Type B pancreatic cell (in vitro differentiated cells): ENCODE results near the gene CYB5R3. TPM values are rescaled to one million over a fixed set of nuclear protein-coding genes. Genes with fewer than 3 reads are reported as not detected.
A peak's percentile ranks its signal among the peaks of the same experiment; 100 is the strongest.
"Not testable (repeated sequence)": the region's sequence is repeated elsewhere in the genome, so short reads cannot be mapped to it uniquely, and the experiment has no call there.

Experiments used
- DNase-seq: peaks from one replicate; pipeline ENCODE4 v3.0.0; 2021; ENCODE audit warnings: mixed read lengths; ENCODE audit not compliant: unreplicated experiment; ENCODE audit errors: extremely low spot score
- H3K27ac Mint-ChIP-seq: 2 replicates; pipeline ENCODE4 v1.8.0; 2021; ENCODE audit warnings: mild to moderate bottlenecking, mixed read lengths
- H3K27me3 Mint-ChIP-seq: 2 replicates; pipeline ENCODE4 v1.8.0; 2021; ENCODE audit warnings: mixed read lengths
- H3K36me3 Mint-ChIP-seq: 2 replicates; pipeline ENCODE4 v1.8.0; 2021; ENCODE audit warnings: mixed read lengths
- H3K4me1 Mint-ChIP-seq: one replicate; pipeline ENCODE4 v1.8.0; 2021; ENCODE audit warnings: mixed read lengths; ENCODE audit not compliant: unreplicated experiment
- H3K4me3 Mint-ChIP-seq: 2 replicates; pipeline ENCODE4 v1.8.0; 2021; ENCODE audit warnings: mild to moderate bottlenecking, mixed read lengths
- H3K9me3 Mint-ChIP-seq: 2 replicates; pipeline ENCODE4 v1.8.0; 2021; ENCODE audit warnings: mixed read lengths
- total RNA-seq: library from RNA; stranded (reverse); gene quantifications from 2 replicates; pipeline ENCODE4 v1.2.1, GENCODE V29; 2021; ENCODE audit warnings: low replicate concordance
- TF ChIP-seq, protein P1 (sequence below): fragments of 200-600 bp; sonication (generic); conservative IDR thresholded peaks from 2 replicates; pipeline ENCODE4 v1.5.0; 2021; ENCODE audit warnings: antibody characterized with exemption, mild to moderate bottlenecking

CYB5R3 gene
- total RNA-seq, 1 donor from 2014 or later: 102 TPM

DNA sequence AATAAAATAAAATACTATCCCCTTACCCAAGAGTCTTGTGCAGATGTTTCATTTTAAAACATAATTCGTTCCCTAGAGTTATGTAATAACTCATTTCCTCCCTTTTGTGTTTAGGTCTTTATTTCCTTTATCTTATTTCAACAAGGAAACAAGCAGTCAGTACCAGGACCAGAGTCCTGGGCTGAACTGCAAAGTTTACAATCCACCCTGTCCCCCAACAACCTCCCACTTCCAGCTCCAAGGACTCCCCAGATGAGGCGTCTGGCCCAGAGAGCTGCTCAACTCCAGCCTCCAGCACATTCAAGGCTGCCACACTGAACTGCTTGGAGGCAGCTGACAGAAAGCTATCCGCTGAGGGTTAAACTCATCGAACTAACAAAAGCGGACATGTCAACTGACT is 39.0 kb downstream of the CYB5R3 start:
- Mint-ChIP-seq H3K9me3 (no peaks in the 10 kb centered on the region), H3K27ac (peak overlapping the region; percentile 83), H3K4me1 (peaks cover 38% of the 10 kb centered on the region), H3K27me3 (no peaks in the 10 kb centered on the region), H3K36me3 (peaks cover 18% of the 10 kb centered on the region), H3K4me3 (peak overlapping the region; percentile 44)
- TF ChIP-seq, protein P1, sequence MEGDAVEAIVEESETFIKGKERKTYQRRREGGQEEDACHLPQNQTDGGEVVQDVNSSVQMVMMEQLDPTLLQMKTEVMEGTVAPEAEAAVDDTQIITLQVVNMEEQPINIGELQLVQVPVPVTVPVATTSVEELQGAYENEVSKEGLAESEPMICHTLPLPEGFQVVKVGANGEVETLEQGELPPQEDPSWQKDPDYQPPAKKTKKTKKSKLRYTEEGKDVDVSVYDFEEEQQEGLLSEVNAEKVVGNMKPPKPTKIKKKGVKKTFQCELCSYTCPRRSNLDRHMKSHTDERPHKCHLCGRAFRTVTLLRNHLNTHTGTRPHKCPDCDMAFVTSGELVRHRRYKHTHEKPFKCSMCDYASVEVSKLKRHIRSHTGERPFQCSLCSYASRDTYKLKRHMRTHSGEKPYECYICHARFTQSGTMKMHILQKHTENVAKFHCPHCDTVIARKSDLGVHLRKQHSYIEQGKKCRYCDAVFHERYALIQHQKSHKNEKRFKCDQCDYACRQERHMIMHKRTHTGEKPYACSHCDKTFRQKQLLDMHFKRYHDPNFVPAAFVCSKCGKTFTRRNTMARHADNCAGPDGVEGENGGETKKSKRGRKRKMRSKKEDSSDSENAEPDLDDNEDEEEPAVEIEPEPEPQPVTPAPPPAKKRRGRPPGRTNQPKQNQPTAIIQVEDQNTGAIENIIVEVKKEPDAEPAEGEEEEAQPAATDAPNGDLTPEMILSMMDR: no peak
- no peak for DNase-seq

DNA sequence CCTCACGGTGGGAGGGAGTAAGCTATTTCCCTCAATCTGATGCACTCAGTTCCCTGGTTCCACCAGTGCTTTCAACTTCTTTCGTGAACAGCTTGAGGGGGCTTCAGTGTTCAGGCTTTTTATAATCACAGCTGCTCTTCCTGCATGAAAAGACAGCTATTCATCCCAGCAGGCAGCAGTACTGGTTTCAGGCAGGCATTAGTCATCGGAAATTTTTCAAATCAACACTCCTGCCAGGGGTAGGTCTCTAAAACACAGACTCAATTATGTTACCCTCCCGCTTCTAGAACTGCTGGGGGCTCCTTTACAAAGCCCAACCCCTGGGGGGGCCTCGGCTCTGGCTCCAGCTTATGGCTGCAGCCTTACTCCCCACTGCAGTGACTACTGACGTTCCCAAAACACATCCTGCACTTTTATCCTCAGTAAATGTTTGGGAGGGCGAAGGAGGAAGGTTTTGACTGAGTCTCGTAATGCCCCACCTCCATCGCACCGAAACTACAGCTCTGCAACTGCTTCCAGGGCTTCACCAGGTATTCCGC is 40.3 kb downstream of the CYB5R3 start:
- H3K27me3 Mint-ChIP-seq: no peaks in the 10 kb centered on the region
- TF ChIP-seq, protein P1: no peak
- H3K36me3 Mint-ChIP-seq: peaks cover 18% of the 10 kb centered on the region
- no peaks in the 10 kb centered on the region for H3K9me3 Mint-ChIP-seq
- peak overlapping the region; percentile 74 for H3K4me3 Mint-ChIP-seq
- peaks cover 35% of the 10 kb centered on the region for H3K4me1 Mint-ChIP-seq
- no peak for DNase-seq
- peak overlapping the region; percentile 83 for H3K27ac Mint-ChIP-seq

DNA sequence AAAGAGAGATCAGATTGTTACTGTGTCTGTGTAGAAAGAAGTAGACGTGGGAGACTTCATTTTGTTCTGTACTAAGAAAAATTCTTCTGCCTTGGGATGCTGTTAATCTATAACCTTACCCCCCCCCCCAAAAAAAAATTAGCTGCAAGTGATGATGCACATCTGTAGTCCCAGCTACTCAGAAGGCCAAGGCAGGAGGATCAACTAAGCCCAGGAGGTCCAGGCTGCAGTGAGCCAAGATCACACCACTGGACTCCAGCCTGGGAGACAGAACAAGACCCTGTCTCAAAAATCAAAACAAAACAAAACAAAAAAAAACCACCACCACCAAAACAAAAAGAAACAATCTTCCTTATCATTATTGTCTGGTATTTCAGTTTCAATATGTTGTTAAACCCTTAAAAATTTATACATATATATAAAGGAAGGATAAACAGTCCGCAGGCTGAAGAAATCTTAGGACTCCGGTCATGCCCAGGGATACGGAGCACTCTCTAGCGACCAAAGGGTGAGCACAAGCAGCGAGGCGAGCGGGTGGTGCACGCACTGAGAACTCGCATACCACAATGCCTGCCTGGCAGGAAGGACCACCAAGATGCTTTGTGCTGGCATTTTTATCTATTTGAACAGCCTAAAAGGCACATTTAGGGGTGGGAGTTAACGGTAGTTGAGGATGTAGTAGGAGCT is 40.9 kb downstream of the CYB5R3 start:
- peaks cover 20% of the 10 kb centered on the region for H3K36me3 Mint-ChIP-seq
- H3K4me1 Mint-ChIP-seq: peaks cover 32% of the 10 kb centered on the region
- no peaks in the 10 kb centered on the region for H3K9me3 Mint-ChIP-seq
- H3K4me3 Mint-ChIP-seq: peak overlapping the region; percentile 74
- TF ChIP-seq, protein P1: no peak
- no peaks in the 10 kb centered on the region for H3K27me3 Mint-ChIP-seq
- no peak for DNase-seq
- peak overlapping the region; percentile 83 for H3K27ac Mint-ChIP-seq

DNA sequence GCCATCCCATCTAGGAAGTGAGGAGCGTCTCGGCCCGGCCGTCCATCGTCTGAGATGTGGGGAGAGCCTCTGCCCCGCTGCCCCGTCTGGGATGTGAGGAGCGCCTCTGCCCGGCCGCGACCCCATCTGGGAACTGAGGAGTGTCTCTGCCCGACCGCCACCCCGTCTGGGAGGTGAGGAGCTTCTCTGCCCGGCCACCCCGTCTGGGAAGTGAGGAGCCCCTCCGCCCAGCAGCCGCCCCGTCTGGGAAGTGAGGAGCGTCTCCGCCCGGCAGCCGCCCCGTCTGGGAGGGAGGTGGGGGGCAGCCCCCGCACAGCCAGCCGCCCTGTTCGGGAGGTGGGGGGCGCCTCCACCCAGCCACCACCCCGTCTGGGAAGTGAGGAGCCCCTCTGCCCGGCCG is 41.6 kb downstream of the CYB5R3 start:
- not testable (repeated sequence) for H3K9me3 Mint-ChIP-seq, H3K4me3 Mint-ChIP-seq, H3K27ac Mint-ChIP-seq, DNase-seq, H3K27me3 Mint-ChIP-seq
- Mint-ChIP-seq H3K4me1 (peaks cover 26% of the 10 kb centered on the region), H3K36me3 (peaks cover 21% of the 10 kb centered on the region)

DNA sequence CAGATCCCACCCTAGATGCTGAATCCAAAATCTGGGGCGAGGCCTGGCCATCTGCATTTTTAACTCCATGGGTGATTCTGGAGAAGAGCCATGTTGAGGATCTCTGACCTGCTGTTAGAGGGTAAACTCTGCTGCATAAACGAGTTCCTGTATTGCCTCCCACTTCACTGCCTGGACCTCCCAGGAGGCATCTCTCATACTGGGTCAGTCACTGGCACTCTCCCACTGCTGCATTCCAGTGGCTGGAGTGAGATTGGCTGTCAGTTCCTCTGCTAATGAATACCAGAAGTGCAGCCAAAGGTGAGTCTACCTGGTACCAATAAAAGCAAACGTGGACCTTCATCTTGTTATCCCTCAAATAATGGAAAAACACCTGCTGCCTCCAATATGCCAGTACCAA is 44.8 kb downstream of the CYB5R3 start:
- DNase-seq: no peak
- Mint-ChIP-seq H3K4me3 (no peak overlapping the region), H3K4me1 (peaks cover 15% of the 10 kb centered on the region), H3K27me3 (no peaks in the 10 kb centered on the region), H3K9me3 (no peaks in the 10 kb centered on the region), H3K27ac (no peak overlapping the region), H3K36me3 (peaks cover 29% of the 10 kb centered on the region)
- TF ChIP-seq, protein P1: no peak

DNA sequence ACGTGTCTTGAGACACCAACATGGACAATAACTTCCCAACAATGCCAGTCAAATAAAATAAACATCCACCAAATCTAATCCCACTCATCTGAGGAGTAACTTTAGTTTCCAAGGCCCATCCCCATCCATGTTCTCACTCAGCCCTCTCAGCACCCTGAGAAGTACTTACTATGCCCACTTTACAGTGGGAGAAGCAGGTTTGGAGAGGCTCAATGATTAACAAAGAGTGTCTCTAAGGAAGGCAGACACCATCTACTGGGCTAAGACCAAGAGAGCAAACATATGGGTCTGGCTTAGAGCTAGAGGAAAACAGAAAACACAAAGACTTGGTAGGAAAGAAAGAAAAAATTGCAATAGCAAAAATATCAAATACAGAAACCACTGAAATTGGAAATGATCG is 45.8 kb downstream of the CYB5R3 start:
- Mint-ChIP-seq H3K4me1 (peaks cover 5% of the 10 kb centered on the region), H3K9me3 (no peaks in the 10 kb centered on the region), H3K4me3 (no peak overlapping the region), H3K36me3 (peaks cover 31% of the 10 kb centered on the region), H3K27ac (peak overlapping the region; percentile 42), H3K27me3 (no peaks in the 10 kb centered on the region)
- DNase-seq: no peak
- TF ChIP-seq, protein P1: no peak
